ENCODE measurements around the gene VWA5B2. TPM values are rescaled to one million over a fixed set of nuclear protein-coding genes. Genes with fewer than 3 reads are reported as not detected.

Gene VWA5B2
- total RNA-seq, 1 donor from 2014 or later: 1.3 TPM

- DNase-seq (ENCODE audit: extremely low read depth, low read depth, low spot score): no peak
These were observed 42.9 kb downstream of the VWA5B2 start for GRCh38 chr3:184272269-184272668.

- no peak for DNase-seq (ENCODE audit: extremely low read depth, low read depth, low spot score)
These were observed 46.0 kb downstream of the VWA5B2 start for GRCh38 chr3:184275381-184275701.

- DNase-seq (ENCODE audit: extremely low read depth, low read depth, low spot score): no peak
These were observed 46.9 kb downstream of the VWA5B2 start, which contains the start of gene ECE2 for GRCh38 chr3:184275961-184276910. ECE2 (plus strand) TSS chr3:184276022; CDS start chr3:184276154, 132 bp downstream.

DNA sequence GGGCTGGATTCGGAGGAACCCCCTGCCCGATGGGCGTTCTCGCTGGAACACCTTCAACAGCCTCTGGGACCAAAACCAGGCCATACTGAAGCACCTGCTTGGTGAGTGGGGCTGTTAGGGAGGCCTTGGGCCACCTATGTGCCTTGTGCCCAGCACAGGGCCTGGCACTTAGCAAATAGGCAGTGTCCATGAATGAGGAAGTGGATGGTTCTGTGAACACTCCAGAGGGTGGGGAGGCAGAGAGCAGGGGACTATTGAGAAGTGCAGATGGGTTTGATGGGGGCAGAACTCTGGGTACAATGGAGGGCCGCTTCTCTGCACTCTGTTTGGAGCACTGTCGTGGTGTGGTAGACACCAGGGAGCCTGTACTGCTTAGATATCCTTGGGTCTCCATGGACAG lies 48.0 kb downstream of the VWA5B2 start:
- DNase-seq (ENCODE audit: extremely low read depth, low read depth, low spot score): no peak

DNA sequence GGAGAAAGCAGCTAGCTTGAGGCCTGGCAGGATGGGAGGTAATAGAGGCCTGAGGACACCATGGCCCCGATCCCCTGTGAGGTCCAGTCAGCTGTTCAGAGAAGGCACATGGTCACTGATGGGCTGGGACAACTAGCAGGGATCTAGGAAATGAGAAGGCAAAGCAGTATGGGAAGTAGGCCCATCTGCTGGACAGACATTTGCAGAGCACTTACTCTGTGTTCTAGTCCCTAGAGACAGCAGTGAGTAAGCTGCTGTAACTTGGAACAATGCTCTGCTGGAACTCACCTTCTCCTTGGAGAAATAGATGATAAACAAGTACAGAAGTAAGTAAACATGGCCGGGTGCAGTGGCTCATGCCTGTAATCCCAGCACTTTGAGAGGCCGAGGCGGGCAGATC lies 53.6 kb downstream of the VWA5B2 start:
- no peak for DNase-seq (ENCODE audit: extremely low read depth, low read depth, low spot score)

DNA sequence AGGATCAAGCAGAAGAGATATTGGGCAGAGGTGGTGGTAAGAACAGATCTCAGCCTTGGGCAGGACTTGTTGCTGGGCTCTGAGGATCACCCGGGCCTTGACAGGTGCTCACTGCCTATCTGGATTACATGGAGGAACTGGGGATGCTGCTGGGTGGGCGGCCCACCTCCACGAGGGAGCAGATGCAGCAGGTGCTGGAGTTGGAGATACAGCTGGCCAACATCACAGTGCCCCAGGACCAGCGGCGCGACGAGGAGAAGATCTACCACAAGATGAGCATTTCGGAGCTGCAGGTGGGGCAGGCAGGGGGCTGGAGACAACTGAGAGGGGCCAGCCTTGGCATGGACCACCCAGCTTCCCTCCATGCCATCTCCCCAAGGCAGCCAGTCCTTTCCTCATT lies 54.3 kb downstream of the VWA5B2 start:
- no peak for DNase-seq (ENCODE audit: extremely low read depth, low read depth, low spot score)

GRCh38 chr3:184284696-184285095 lies 55.3 kb downstream of the VWA5B2 start:
- no peak for DNase-seq (ENCODE audit: extremely low read depth, low read depth, low spot score)

DNA sequence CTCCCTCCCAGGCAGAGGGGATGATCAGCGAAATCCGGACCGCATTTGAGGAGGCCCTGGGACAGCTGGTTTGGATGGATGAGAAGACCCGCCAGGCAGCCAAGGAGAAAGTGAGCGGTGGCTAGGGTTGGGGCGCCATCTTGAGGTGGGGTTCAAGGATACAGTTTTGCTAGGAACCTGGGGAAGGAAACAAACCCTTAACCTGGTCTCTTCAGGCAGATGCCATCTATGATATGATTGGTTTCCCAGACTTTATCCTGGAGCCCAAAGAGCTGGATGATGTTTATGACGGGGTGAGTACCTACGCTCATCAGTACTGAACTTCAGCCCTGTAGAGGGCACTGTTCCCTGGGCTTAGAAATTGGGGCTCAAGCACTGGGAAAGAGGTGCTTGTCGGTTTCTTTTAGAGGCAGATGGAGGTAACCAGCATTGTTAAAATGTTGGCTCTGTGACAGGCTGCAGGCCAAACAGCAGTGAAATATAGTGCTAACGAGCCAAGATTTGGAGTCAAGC lies 60.1 kb downstream of the VWA5B2 start:
- no peak for DNase-seq (ENCODE audit: extremely low read depth, low read depth, low spot score)

- no peak for DNase-seq (ENCODE audit: extremely low read depth, low read depth, low spot score)
These were observed 60.9 kb downstream of the VWA5B2 start for GRCh38 chr3:184290331-184290730.

- DNase-seq (ENCODE audit: extremely low read depth, low read depth, low spot score): no peak
These were observed 61.8 kb downstream of the VWA5B2 start for GRCh38 chr3:184291044-184291737.

Other genes starting within 250 kb of the VWA5B2 start
- gene ABCC5, start 211.7 kb upstream of the VWA5B2 start, total RNA-seq: 6.3 and 12.2 TPM in 2 replicates
- not detected in 2 replicates for gene HTR3D, start 197.8 kb upstream of the VWA5B2 start, total RNA-seq
- gene HTR3C, start 176.5 kb upstream of the VWA5B2 start, total RNA-seq: not detected in 2 replicates
- gene HTR3E, start 132.5 kb upstream of the VWA5B2 start, total RNA-seq: not detected in 2 replicates
- gene EIF2B5, start 94.2 kb upstream of the VWA5B2 start, total RNA-seq: 21.1 and 29.8 TPM in 2 replicates
- 42.3 and 47.1 TPM in 2 replicates for gene DVL3, start 74.2 kb upstream of the VWA5B2 start, total RNA-seq
- gene AP2M1, start 54.7 kb upstream of the VWA5B2 start, total RNA-seq: 404 and 435 TPM in 2 replicates
- 41.5 and 65.8 TPM in 2 replicates for gene ABCF3, start 43.4 kb upstream of the VWA5B2 start, total RNA-seq
- 68.3 and 72.4 TPM in 2 replicates for gene ALG3, start 19.4 kb downstream of the VWA5B2 start, total RNA-seq
- 3.1 and 5.8 TPM in 2 replicates for gene EEF1AKMT4, start 20.1 kb downstream of the VWA5B2 start, total RNA-seq
- 0.58 TPM in 1 of 2 replicates, not detected in the other for gene CAMK2N2, start 32.0 kb downstream of the VWA5B2 start, total RNA-seq
- gene ECE2, start 46.4 kb downstream of the VWA5B2 start, total RNA-seq: not detected in 2 replicates
- gene PSMD2, start 69.7 kb downstream of the VWA5B2 start, total RNA-seq: 504 and 771 TPM in 2 replicates
- gene EIF4G1, start 85.0 kb downstream of the VWA5B2 start, total RNA-seq: 424 and 473 TPM in 2 replicates
- 30.9 and 36.8 TPM in 2 replicates for gene FAM131A, start 108.0 kb downstream of the VWA5B2 start, total RNA-seq
- 3.3 and 3.6 TPM in 2 replicates for gene CLCN2, start 132.0 kb downstream of the VWA5B2 start, total RNA-seq
- gene POLR2H, start 132.1 kb downstream of the VWA5B2 start, total RNA-seq: 74.7 and 97.7 TPM in 2 replicates
- gene THPO, start 148.6 kb downstream of the VWA5B2 start, total RNA-seq: not detected in 2 replicates
- gene CHRD, start 150.5 kb downstream of the VWA5B2 start, total RNA-seq: 0.78 and 1.9 TPM in 2 replicates